Mucosa of descending colon (tissue), 3 donors: ENCODE measurements around the gene PCSK5. TPM values are rescaled to one million over a fixed set of nuclear protein-coding genes. Genes with fewer than 3 reads are reported as not detected.

Source experiments
- ATAC-seq: fragments of 200-7000 bp; cut with Tn5 transposase; one replicate; pipeline ENCODE4 v1.9.1; 2020; ENCODE audit warnings: mild to moderate bottlenecking, moderate library complexity
- DNase-seq, 3 donors: peaks; one replicate each; pipeline ENCODE4 v3.0.0-alpha.2; 2020
- H3K36me3 ChIP-seq: fragments of 200-600 bp; one replicate; pipeline ENCODE4 v1.8.0; 2021; ENCODE audit warnings: low read depth, mild to moderate bottlenecking
- H3K4me1 ChIP-seq: fragments of 200-600 bp; one replicate; pipeline ENCODE4 v1.8.0; 2021; ENCODE audit warnings: low read depth, mild to moderate bottlenecking
- H3K4me3 ChIP-seq: fragments of 200-600 bp; one replicate; pipeline ENCODE4 v1.8.0; 2021; ENCODE audit warnings: mild to moderate bottlenecking
- H3K9me3 ChIP-seq: fragments of 200-600 bp; one replicate; pipeline ENCODE4 v1.8.0; 2021; ENCODE audit warnings: mild to moderate bottlenecking
- intact Hi-C, 2 donors: fragments of 100-400 bp; cut with DNase I in 1 of 2; cut with micrococcal nuclease in 1 of 2; formaldehyde crosslinking; loops; one replicate each; pipeline versions ENCODE4 v1.11.0 to v1.11.1; 2022; cut with DNase I, micrococcal nuclease
- total RNA-seq, 3 donors: library from RNA; stranded (reverse); fragmentation: NEBNext Ultra II Directional in 2 of 3; extraction: Animal tissue kit (Norgen Biotek cat#: 25700) in 2 of 3; gene quantifications; one replicate each; pipeline versions ENCODE4 v1.2.1 to v1.2.4, GENCODE V29; 2021 to 2023
- TF ChIP-seq, protein P1 (sequence below): fragments of 200-600 bp; IDR thresholded peaks from one replicate; pipeline ENCODE4 v1.8.0; 2022; ENCODE audit warnings: antibody characterized with exemption, mild to moderate bottlenecking
- donor health status: DM: no; HTN: no; CAD: no; lungs with moderate emphysema.
- donor health status: DM: no; HTN: no; CAD: no.
- donor health status: DM: no; HTN: yes; CAD: no.

Gene PCSK5
- total RNA-seq, 3 donors from 2014 or later: 44.3 to 82.0 (median 53.3) TPM

- no peaks in the 10 kb centered on the region for H3K36me3 ChIP-seq
- no peak for DNase-seq
- no peak overlapping the region for H3K4me3 ChIP-seq
- H3K4me1 ChIP-seq: no peaks in the 10 kb centered on the region
- ATAC-seq: peak; percentile 18
- no peaks in the 10 kb centered on the region for H3K9me3 ChIP-seq
- intact Hi-C loops: no loop called here
- TF ChIP-seq, protein P1, sequence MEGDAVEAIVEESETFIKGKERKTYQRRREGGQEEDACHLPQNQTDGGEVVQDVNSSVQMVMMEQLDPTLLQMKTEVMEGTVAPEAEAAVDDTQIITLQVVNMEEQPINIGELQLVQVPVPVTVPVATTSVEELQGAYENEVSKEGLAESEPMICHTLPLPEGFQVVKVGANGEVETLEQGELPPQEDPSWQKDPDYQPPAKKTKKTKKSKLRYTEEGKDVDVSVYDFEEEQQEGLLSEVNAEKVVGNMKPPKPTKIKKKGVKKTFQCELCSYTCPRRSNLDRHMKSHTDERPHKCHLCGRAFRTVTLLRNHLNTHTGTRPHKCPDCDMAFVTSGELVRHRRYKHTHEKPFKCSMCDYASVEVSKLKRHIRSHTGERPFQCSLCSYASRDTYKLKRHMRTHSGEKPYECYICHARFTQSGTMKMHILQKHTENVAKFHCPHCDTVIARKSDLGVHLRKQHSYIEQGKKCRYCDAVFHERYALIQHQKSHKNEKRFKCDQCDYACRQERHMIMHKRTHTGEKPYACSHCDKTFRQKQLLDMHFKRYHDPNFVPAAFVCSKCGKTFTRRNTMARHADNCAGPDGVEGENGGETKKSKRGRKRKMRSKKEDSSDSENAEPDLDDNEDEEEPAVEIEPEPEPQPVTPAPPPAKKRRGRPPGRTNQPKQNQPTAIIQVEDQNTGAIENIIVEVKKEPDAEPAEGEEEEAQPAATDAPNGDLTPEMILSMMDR: no peak
Observed at GRCh38 chr9:76116913-76117312, 226.4 kb downstream of the PCSK5 start.

- ATAC-seq: no peak
- no peaks in the 10 kb centered on the region for H3K9me3 ChIP-seq
Observed at GRCh38 chr9:76127637-76128036, 237.2 kb downstream of the PCSK5 start.

DNA sequence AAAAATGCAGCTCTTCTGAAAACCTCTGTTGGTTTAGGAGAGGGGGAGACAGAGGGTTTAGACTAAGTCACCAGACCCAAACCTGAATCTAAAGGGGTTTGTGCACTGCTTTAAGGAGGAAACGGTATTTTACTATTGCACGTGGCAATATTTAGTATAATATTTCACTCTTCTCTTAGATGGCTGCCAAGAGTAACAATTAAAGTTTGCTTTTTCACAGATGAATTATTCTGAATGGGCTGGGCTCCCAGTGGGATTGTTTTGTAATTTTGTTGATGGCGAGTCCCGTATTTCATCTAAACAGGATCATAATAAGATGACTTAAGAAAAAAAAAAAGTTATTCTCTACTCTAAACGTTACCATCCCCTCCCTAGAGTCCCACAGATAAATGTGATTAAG, 245.4 kb downstream of the PCSK5 start:
- no peaks in the 10 kb centered on the region for H3K36me3 ChIP-seq
- no peaks in the 10 kb centered on the region for H3K9me3 ChIP-seq
- no peak overlapping the region for H3K4me3 ChIP-seq
- ATAC-seq: no peak
- intact Hi-C loops: no loop called here
- no peaks in the 10 kb centered on the region for H3K4me1 ChIP-seq
- TF ChIP-seq, protein P1: no peak
- DNase-seq: no peak

More at GRCh38 chr9:76127637-76128036, 237.2 kb downstream of the PCSK5 start:
- H3K36me3 ChIP-seq: no peaks in the 10 kb centered on the region
- no peak for DNase-seq
- H3K4me1 ChIP-seq: no peaks in the 10 kb centered on the region
- intact Hi-C loops: no loop called here
- H3K4me3 ChIP-seq: no peak overlapping the region
- TF ChIP-seq, protein P1: no peak

DNA sequence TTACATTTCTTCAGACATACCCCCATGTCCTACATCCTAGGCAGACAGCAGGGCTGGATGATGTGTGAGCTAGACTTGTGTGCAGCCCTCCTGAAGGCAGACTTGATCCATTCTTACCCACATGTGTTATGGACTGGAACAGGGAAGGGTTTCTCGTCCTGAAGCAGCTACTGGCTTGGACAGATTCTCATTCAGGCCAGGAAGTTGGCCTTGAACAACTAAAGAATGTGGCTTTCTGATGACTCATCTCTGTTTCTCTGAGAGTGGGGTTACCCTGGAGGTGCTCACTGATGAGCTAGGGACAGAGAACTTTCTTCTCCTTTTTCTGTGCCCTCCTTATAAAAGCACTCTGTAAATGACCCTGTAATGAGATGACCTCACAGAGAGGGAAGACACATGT, 246.5 kb downstream of the PCSK5 start:
- intact Hi-C loops: no loop called here
- Histone ChIP-seq H3K4me3 (no peak overlapping the region), H3K4me1 (no peaks in the 10 kb centered on the region), H3K36me3 (no peaks in the 10 kb centered on the region), H3K9me3 (no peaks in the 10 kb centered on the region)
- DNase-seq: no peak
- peak; percentile 55 for ATAC-seq
- TF ChIP-seq, protein P1: no peak

DNA sequence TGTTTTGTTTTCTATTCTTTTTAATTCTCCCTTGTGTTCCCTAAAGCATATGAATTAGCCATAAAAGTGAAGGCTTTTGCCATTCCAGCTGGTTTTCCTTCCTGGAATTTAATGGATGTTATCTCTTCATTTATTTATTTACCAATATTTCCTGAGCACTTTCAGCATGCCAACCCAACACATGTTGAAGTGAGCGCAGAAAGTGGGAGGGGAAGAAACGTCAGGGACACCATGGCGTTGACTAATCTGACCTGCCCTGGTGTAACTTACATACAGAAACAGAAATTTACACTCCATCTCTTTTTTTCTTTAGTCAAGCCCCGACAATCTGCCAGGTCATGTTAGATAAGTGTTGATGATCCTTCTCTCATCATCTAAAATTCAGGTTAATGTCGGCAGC, 247.5 kb downstream of the PCSK5 start:
- TF ChIP-seq, protein P1: no peak
- no peak overlapping the region for H3K4me3 ChIP-seq
- DNase-seq (no peak), ATAC-seq (peak; percentile 40)
- intact Hi-C loops: no loop called here
- H3K4me1 ChIP-seq: no peaks in the 10 kb centered on the region
- H3K36me3 ChIP-seq: no peaks in the 10 kb centered on the region
- no peaks in the 10 kb centered on the region for H3K9me3 ChIP-seq

DNA sequence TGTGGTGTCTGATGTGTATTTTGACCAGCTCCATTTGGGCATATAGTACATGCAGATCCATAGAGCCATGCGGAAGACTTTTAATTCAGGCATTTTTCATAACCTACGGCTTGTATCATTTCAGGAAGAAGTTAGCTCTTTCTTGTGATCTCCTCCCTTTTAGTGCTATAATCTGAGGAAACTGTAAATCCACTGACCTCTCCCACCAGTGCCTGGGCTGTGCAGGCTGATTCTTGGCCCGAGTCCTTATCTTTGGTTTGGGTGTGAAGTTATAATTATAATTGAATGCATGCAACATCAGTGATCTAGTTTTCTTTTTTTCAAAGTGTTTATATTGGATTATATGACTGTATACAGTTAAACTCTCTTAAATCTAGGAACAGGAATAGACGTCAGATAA, 247.9 kb downstream of the PCSK5 start:
- Histone ChIP-seq H3K9me3 (no peaks in the 10 kb centered on the region), H3K4me1 (no peaks in the 10 kb centered on the region), H3K4me3 (no peak overlapping the region), H3K36me3 (no peaks in the 10 kb centered on the region)
- intact Hi-C loops: no loop called here
- DNase-seq (peak in 2 of 3 donors; percentile 33 to 49), ATAC-seq (peak; percentile 80)
- TF ChIP-seq, protein P1: no peak
